Colonic mucosa (tissue), 4 donors: ENCODE data around the gene LY6G6F. TPM values are rescaled to one million over a fixed set of nuclear protein-coding genes. Genes with fewer than 3 reads are reported as not detected.

Experiments
- DNase-seq: peaks from one replicate; pipeline ENCODE4 v3.0.0-alpha.2; 2020
- H3K27ac ChIP-seq: fragments of 200-600 bp; one replicate; pipeline ENCODE4 v1.8.0; 2021
- H3K27me3 ChIP-seq: fragments of 200-600 bp; one replicate; pipeline ENCODE4 v1.8.0; 2021
- H3K36me3 ChIP-seq: fragments of 200-600 bp; one replicate; pipeline ENCODE4 v1.8.0; 2021
- H3K4me1 ChIP-seq: fragments of 200-600 bp; one replicate; pipeline ENCODE4 v1.8.0; 2021; ENCODE audit warnings: mild to moderate bottlenecking
- H3K4me3 ChIP-seq: fragments of 200-600 bp; one replicate; pipeline ENCODE4 v1.8.0; 2021
- H3K9ac ChIP-seq, 2 donors: one replicate each; pipeline ENCODE4 v1.7.0; 2013; ENCODE audit warnings: control low read depth in 2 of 2, low read depth in 2 of 2, low read length in 2 of 2
- H3K9me3 ChIP-seq: fragments of 200-600 bp; one replicate; pipeline ENCODE4 v1.8.0; 2021
- intact Hi-C: fragments of 100-400 bp; cut with DNase I; formaldehyde crosslinking; loops from one replicate; pipeline ENCODE4 v1.14.1; 2022
- total RNA-seq, 2 donors: library from RNA; stranded (reverse); fragmentation: NEBNext Ultra II Directional in 1 of 2; extraction: Animal tissue kit (Norgen Biotek cat#: 25700) in 1 of 2; gene quantifications; one replicate each; pipeline ENCODE4 v1.2.1, GENCODE V29; 2021
- TF ChIP-seq, protein P1 (sequence below): fragments of 200-600 bp; IDR thresholded peaks from one replicate; pipeline ENCODE4 v1.8.0; 2022; ENCODE audit warnings: antibody characterized with exemption, mild to moderate bottlenecking
- donor health status: healthy.
- donor health status: DM: no; HTN: no; CAD: no.
- donor health status: DM: no; HTN: no; CAD: no.

The LY6G6F gene
- total RNA-seq, 2 donors from 2014 or later = not detected

DNA sequence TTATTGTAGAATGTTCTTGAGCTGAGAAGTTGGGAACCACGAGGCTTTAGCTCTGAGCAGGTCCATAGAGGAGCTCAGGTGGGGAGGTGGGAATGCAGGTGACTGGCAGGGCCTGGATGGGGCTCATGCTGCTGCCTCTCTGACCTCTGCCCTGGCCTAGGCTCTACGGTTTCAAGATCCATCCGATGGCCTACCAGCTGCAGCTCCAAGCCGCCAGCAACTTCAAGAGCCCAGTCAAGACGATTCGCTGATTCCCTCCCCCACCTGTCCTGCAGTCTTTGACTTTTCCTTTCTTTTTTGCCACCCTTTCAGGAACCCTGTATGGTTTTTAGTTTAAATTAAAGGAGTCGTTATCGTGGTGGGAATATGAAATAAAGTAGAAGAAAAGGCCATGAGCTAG is 37.0 kb upstream of the LY6G6F start, which contains the start of gene LY6G5B:
Gene LY6G5B (plus strand): TSS at position 301 of the 400 bp plus-strand sequence. CDS start 975 bp downstream, outside the sequence.
- Histone ChIP-seq H3K9ac (no peak within 1 kb of the TSS), H3K27ac (no peak within 1 kb of the TSS), H3K36me3 (peaks cover 29% of the 10 kb centered on the region), H3K27me3 (no peaks in the 10 kb centered on the region), H3K4me1 (peaks cover 6% of the 10 kb centered on the region), H3K9me3 (no peaks in the 10 kb centered on the region), H3K4me3 (no peak within 1 kb of the TSS)
- no peak for DNase-seq
- TF ChIP-seq, protein P1, sequence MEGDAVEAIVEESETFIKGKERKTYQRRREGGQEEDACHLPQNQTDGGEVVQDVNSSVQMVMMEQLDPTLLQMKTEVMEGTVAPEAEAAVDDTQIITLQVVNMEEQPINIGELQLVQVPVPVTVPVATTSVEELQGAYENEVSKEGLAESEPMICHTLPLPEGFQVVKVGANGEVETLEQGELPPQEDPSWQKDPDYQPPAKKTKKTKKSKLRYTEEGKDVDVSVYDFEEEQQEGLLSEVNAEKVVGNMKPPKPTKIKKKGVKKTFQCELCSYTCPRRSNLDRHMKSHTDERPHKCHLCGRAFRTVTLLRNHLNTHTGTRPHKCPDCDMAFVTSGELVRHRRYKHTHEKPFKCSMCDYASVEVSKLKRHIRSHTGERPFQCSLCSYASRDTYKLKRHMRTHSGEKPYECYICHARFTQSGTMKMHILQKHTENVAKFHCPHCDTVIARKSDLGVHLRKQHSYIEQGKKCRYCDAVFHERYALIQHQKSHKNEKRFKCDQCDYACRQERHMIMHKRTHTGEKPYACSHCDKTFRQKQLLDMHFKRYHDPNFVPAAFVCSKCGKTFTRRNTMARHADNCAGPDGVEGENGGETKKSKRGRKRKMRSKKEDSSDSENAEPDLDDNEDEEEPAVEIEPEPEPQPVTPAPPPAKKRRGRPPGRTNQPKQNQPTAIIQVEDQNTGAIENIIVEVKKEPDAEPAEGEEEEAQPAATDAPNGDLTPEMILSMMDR = no peak
- intact Hi-C loops = loop anchor here (10.0 kb wide), 2 partner anchors 215 to 285 kb away; partner anchors contain the start of genes NELFE and SKIC2

DNA sequence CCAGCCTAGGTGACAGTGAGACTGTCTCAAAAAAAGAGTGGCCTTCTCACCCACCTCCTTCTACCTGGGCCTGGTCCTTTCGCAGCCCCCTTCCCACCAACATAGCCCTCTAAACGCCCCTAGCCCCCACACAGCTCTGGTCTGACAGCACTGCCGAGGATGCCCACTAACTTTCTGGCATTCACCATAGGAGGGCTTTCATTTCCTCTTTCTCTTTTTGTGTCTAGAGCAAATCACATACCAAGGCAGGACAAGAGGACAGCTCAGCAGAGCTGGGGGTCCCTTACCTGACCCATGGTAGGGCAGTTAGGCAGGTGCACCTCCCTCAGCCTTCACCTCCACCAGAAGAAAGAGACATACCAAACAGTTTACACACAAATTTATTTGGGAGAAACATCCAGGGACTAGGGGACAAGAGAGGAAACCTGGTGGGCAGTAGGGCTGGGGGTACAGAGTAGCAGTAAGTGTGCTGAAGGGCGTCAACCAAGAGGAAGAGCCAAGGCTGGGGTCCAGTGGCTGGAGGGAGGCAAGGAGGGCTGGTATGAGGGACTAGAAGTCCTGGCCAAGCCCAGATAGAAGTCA is 30.3 kb upstream of the LY6G6F start:
- Histone ChIP-seq H3K27ac (no peak overlapping the region), H3K9ac (no peak overlapping the region), H3K36me3 (peaks cover 3% of the 10 kb centered on the region), H3K4me3 (no peak overlapping the region), H3K4me1 (peaks cover 9% of the 10 kb centered on the region), H3K27me3 (no peaks in the 10 kb centered on the region), H3K9me3 (no peaks in the 10 kb centered on the region)
- TF ChIP-seq, protein P1 = no peak
- no peak for DNase-seq
- intact Hi-C loops = loop anchor here (10.0 kb wide), 2 partner anchors 208 to 278 kb away; partner anchors contain the start of genes NELFE and SKIC2

DNA sequence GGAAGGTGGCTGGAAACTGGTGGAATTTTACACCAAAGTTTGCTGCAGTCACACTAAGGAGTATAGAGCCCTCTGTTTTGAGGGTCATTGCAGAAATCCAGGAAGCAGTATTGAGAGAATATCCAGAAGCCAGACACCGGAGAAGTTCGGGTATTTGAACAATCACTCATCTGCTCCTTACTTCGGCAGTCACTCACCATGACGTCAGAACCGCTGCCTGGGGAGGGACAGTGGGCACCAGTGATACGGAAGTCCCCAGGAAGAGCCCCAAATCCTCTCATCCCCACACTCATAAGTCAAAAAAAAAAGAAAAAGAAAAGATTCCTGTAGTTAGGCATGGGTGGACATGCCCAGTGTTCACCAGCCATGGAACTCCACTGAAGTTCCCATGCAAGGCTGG is 29.8 kb upstream of the LY6G6F start:
- no peak overlapping the region for H3K4me3 ChIP-seq
- no peak overlapping the region for H3K9ac ChIP-seq
- DNase-seq = no peak
- no peak overlapping the region for H3K27ac ChIP-seq
- peaks cover 9% of the 10 kb centered on the region for H3K4me1 ChIP-seq
- H3K36me3 ChIP-seq = no peaks in the 10 kb centered on the region
- H3K27me3 ChIP-seq = no peaks in the 10 kb centered on the region
- intact Hi-C loops = loop anchor here (10.0 kb wide), 2 partner anchors 208 to 278 kb away; partner anchors contain the start of genes NELFE and SKIC2
- TF ChIP-seq, protein P1 = no peak
- H3K9me3 ChIP-seq = no peaks in the 10 kb centered on the region

DNA sequence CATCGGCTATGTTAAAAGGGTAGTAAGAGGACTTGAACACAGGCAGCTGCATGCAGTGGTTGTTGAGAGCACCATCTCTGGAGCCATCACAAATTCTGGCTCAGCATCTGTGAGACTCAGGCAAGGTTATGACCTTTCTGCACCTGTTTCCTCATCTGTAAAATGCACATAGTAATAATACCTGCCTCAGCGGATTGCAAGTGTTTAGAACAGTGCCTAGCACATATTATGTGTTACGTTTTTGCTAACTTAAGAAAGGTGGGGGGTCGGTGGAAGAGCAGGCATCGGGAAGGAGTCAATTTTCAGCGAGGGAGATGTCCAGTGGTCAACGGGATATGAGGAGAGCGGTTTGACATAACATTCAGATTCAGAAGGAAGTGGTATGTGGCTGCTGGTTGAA is 28.7 kb upstream of the LY6G6F start:
- Histone ChIP-seq H3K9ac (no peak overlapping the region), H3K27me3 (no peaks in the 10 kb centered on the region), H3K4me1 (peaks cover 9% of the 10 kb centered on the region), H3K4me3 (no peak overlapping the region), H3K9me3 (no peaks in the 10 kb centered on the region), H3K27ac (no peak overlapping the region), H3K36me3 (no peaks in the 10 kb centered on the region)
- intact Hi-C loops = loop anchor here (10.0 kb wide), 2 partner anchors 207 to 277 kb away; partner anchors contain the start of genes NELFE and SKIC2
- no peak for DNase-seq
- TF ChIP-seq, protein P1 = no peak

DNA sequence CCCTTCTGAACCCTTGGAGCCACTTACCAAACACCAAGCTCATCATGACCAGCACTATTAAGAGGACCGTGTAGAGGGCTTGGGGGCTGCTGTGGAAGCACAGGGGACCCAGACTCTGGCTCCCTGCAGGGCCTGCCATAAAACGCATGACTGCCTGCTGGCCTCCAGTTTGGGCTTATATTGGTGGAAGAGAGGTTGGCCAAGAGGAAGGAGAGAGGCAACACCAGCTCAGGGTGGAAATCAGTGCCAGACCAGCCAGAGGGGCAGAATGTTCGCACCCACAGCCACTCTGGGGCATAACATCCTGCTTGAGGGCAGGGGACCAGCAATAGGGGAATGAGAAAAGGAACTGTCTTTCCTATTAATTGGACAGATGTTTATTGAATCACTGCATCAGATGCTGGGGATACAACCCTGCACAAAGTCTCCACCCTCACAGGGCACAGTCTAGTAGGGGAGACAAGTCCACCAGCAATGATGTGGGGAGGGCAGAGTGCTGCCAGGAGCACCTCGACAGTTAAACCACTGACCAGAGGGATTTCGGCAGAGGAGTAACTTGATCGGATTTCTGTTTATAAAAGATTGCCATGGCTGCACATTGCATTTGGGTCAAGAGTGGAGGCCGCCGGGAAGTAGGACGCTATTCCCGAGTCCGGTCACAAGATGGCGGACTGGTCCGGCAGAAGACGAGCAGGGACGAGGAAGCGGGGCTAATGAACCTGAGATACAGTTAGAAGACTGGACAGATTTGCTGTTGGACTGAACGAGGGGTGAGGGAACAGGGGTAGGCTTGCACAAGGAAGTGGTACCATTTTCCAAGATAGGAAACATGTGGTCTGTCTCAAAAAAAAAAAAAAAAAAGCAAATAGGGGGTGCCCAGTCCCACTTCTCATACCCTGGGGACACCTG is 26.2 kb upstream of the LY6G6F start, which contains the start of gene LY6G5C:
Gene LY6G5C (minus strand): TSS at position 842 of the 909 bp plus-strand sequence. CDS start 694 bp downstream, at position 148.
- Histone ChIP-seq H3K27me3 (no peaks in the 10 kb centered on the region), H3K4me1 (peaks cover 9% of the 10 kb centered on the region), H3K9ac (peak within 1 kb of the TSS; percentile 74 to 90), H3K36me3 (no peaks in the 10 kb centered on the region), H3K4me3 (peak within 1 kb of the TSS; percentile 41), H3K9me3 (no peaks in the 10 kb centered on the region), H3K27ac (peak within 1 kb of the TSS; percentile 30)
- peak; percentile 86 for DNase-seq
- intact Hi-C loops = loop anchor here (5.0 kb wide), 1 partner anchor 87 kb away; no protein-coding TSS in a partner anchor
- TF ChIP-seq, protein P1 = peak; percentile 66
